Bronchus fibroblast of lung (primary cell): ENCODE data around the gene APBB2. TPM values are rescaled to one million over a fixed set of nuclear protein-coding genes. Genes with fewer than 3 reads are reported as not detected.

Source experiments
- total RNA-seq: library from RNA; depleted of rRNA; stranded (reverse); fragments of >200 nt; gene quantifications from 2 replicates; pipeline ENCODE4 v1.2.3, GENCODE V29; 2015

The APBB2 gene
- total RNA-seq: 45.9 and 47.4 TPM in 2 replicates

DNA sequence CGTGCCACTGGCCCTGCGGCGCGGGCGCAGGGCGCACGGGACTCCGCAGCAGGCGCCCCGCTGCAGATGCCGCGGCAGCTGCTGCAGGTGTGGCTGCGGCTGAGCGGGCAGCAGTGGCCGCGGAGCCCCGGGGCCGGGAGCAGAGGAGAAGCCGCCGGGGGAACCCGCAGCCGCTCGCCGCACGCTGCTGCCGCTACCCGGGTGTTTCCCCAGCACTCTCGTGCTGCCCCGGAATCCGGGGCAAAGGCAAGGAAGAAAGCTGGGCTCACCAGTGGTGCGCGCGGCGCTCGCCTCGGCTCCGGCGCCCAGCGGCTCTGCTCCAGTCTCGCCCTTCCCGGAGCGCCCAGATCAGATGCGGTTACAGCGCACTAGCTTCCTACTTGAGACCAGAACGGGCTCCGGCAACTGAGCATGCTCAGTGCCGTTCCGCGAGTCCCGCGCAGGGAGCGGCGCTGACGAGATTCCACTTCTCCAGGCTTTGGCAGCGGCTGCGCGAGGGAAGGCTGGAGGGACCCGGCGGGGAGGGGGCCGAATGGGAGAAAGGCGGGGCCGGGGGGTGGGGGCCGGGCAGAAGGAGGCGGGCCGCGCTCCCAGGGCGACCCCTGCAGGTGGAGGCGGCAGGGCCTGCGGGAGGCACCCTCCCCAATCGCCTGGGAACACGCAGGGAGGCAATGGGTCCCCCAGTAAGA is at the start of gene APBB2:
Gene APBB2, minus strand, starts transcription at position 407 of the 689 bp plus-strand sequence. CDS start 181,288 bp downstream, outside the sequence.

GRCh38 chr4:41256740-41257256 is 42.5 kb upstream of the APBB2 start, which contains the start of gene UCHL1:
Gene UCHL1, plus strand, starts transcription at chr4:41256928. Its CDS starts 49 bp downstream, at chr4:41256977.

Other genes with a start within 250 kb of the APBB2 start
- 898 and 913 TPM in 2 replicates for gene UCHL1, start 42.4 kb upstream of the APBB2 start, total RNA-seq